GM19463 (cell line): Measurements from ENCODE around the gene DOCK8.

Experiments
- ATAC-seq: cut with Tn5 transposase; IDR thresholded peaks from one replicate; pipeline ENCODE4 v1.9.1; 2021; ENCODE audit warnings: mild to moderate bottlenecking, moderate library complexity; ENCODE audit not compliant: unreplicated experiment

Gene DOCK8

DNA sequence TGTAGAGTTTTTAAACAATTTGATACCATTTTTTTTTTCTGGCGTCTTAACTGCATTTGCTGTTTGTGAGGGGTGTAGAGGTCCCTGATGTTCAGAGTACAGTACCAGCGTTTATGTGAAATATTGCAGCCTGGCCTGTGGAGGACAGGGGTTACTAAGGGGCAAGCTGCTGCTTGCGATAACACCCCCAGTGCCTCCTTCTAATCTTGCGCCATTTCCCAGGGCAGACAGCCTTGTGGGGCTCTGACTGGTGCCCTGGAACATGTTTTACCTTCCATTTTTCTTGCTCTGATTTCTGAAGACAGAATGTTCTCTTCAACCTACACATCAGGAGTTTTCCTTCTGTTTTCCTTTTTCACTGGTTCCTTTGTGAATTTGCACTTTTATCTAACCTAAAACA is 142.9 kb downstream of the DOCK8 start:
- no peak for ATAC-seq

DNA sequence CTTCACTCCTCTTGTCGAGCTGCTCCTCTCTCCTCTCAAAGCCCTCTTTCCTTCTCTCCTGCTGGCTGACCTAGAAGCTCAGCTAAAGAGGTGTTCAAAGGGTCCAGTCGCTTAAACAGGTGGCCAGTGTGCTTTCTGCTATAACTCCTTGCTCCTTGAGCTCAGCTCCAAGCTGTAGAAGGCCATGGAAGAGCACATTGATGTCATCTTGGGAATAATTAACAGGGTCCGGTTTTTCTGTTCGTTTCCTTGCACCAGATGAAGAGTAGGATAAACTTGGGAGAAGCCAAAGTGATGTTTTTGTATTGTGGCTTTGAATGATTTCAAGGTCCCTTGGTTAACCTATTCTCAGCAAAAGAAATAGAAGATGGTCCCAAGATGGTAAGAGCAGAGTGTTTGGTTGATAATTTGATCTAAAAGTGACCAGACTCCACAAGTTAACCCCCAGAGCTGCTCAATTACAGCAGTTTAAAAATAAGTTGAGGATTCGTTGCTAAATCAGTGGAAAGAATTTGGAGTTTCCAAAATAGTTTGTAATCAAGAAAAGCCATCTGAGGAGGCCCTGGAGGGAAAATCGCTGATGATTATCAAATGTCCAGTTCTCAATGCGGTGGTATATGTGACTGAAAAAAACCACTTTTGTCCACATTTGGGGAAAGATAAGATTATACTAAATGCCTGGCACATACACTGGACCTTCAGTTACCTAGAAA is 148.1 kb downstream of the DOCK8 start:
- ATAC-seq, result no peak

DNA sequence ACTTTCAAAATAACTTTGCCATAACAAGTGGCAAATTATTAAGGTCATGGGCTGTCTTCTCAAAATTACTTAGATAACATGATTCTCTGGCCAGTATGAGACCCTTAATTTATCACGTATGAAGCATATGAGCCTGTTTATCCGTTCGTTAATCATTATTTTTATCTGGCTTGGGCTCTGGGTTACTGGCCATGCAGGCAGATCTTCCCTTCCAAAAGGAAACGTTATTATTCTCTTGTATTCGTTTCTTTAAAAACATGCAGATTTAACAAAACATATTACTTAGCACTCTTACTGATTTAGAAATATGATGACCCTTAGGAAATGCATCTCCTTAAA is 148.6 kb downstream of the DOCK8 start:
- no peak for ATAC-seq

DNA sequence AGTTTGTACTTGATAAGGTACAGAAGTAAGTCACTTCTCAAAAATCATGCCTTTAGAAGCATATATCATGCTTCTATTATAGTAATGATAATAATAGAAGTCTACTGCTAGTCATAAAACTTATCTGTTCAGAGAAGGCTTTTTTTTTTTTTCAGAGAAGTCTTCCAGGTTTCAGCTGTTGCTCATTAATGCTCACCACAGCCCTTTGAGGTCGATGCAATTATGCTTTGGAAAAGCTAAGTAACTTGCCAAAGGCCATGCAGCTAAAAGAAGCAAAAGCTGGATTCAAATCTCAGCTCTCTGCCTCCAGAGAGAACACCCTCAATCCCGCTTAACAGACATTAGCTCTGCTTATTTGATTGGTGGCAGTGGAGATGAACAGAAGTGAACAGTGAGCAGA is 150.8 kb downstream of the DOCK8 start:
- no peak for ATAC-seq

DNA sequence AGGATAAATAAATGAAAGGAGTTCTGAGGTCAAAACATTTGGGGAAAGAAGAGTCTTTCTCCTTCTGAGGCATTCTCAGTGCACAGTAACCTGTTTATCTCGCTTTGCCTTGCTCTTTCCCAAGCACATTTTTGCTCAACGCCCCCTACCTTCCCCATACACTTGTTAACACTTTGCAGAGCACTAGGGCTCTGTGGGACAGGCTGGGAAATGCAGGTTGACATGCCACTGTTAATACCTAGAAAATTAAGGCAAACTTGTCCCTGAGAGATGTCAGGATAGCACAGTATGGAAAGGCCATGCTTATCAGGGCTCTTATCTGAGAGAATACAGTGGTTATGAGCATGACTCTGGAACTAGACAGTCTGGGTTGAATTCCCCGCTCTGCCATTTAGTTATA is 152.0 kb downstream of the DOCK8 start:
- ATAC-seq, result no peak

DNA sequence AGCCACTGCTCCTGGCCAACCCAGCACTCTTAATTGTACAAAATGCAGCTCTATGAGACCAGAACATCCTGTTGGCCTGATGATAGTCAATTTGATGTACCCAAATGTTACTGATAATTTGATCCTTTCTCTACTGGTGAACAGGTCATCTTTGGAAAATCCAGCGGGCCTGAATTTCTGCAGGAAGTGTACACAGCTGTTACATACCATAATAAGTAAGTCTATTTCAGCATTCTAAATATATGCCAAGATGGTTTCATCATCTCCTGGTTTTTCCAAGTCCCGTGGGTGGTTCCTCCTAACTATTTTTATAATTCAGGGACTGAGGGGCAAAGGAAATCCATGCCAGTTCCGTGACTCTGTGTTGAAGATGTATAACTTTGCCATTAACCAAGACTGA is 155.4 kb downstream of the DOCK8 start:
- ATAC-seq, result no peak

DNA sequence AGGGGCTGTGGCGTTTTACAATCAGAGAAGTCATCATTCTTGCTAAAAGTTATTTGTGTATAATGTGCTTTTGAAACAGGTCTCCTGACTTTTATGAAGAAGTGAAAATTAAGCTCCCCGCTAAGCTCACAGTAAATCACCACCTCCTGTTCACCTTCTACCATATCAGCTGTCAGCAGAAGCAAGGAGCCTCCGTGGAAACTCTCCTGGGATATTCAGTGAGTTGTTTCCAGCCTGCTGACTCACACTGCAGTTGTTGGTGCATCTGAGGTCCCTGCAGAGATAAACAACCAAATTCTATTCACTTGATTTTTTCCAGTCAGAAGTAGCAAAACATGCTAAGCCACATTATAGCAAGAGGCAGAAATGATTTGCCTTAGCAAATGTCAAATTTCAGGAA is 156.7 kb downstream of the DOCK8 start:
- no peak for ATAC-seq

DNA sequence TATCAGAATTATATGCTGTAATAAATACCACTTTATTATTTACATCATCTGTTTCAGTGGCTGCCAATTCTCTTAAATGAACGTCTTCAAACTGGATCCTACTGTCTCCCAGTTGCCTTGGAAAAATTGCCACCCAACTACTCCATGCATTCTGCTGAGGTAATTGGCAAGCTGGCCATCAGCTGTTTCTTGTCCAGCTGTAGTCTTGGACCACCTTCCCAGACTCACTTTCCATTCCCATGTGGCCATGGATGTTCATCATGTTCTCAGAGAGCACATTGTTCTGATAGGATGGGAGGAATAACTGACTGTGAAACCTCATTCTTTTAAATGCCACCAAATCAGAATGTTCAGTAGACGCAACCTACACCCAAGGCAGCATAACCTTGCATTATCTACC is 157.5 kb downstream of the DOCK8 start:
- no peak for ATAC-seq

DNA sequence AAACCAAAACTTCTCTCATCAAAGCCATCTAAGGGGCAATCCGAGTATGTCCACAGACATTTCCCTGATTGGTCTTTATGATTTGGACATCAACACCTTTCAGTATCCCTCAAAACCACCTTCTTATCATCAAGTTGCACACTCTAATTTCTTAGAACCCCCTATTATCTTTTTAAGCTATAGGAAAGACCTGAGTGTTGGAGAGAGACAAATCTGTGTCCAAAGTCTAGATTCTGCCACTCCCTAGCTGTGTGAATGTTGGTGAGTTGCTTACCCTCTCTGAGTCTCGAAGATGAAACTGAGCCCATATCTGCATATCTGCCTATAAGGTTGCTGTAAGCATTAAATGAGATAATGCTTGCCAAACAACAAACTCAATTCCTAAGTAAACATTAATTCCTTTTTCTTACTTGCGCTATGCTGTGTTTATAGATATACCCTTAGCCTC is 159.1 kb downstream of the DOCK8 start:
- ATAC-seq, result no peak

DNA sequence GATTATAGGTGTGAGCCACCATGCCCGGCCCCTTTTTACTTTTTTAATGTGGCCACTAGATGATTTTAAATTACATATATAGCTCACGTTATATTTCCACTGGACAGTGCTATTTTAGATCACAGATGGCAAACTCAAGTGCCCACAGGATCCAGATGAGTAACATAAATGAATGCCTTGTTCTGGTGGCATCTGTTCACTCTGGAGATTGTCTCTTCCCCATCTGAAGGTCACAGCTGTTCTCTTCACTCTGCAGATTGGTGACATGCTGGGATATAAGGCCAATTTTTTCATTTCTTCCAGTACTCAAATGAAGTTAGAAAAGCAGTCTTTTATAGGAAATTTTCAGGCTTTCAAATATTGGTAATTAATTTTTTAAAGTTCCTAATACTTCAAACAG is 160.1 kb downstream of the DOCK8 start:
- no peak for ATAC-seq

DNA sequence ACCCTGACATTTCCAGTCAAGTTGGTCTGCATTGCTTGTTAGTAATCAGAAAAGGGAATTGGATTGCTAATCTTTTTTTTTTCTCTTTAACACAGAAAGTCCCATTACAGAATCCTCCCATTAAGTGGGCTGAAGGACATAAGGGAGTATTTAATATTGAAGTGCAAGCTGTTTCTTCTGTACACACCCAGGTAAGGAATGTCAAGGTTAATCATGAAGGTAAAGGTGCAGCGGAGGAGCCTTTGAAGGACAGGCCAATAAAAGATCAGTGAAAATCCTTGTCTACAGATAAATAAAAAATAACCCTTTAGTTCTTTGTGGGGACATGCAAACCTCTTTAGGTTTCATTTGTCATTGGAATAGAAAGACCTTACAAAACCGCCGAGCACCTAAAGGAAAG is 161.4 kb downstream of the DOCK8 start:
- no peak for ATAC-seq

DNA sequence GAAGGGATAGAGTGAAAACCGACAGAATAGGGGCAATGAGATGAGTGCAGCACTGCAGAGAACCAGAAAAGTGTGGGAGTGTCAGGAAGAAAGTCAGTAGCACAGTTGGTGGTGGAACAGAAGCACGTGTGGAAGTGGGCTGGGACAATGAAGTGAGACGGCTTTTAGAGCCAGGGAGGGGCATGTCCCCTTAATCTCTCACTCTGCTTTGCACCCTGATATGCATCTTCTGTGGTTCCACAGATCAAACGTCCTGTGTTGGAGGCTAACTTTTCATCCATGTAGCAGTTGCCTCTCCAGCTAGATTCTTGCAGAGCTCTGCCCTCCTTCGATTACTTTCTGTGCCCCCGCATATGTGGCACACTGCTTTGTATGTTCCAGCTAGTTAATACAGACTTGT is 163.6 kb downstream of the DOCK8 start:
- no peak for ATAC-seq

DNA sequence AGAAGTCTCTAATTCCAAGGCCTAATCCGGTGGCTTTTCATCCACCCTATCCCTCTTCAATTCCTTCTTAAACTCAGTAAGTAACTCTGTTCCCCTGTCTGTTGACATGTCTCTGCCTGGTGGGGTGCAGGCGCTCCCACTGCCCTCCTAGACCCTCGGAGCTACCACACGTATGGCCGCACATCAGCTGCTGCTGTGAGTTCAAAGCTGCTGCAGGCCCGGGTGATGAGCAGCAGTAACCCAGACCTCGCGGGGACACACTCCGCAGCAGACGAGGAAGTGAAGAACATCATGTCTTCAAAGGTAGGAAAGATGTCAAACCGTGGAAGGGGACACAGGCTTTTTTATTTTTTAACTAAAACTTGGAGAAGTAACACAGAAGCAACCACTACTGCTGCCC is 167.7 kb downstream of the DOCK8 start:
- ATAC-seq, result no peak

DNA sequence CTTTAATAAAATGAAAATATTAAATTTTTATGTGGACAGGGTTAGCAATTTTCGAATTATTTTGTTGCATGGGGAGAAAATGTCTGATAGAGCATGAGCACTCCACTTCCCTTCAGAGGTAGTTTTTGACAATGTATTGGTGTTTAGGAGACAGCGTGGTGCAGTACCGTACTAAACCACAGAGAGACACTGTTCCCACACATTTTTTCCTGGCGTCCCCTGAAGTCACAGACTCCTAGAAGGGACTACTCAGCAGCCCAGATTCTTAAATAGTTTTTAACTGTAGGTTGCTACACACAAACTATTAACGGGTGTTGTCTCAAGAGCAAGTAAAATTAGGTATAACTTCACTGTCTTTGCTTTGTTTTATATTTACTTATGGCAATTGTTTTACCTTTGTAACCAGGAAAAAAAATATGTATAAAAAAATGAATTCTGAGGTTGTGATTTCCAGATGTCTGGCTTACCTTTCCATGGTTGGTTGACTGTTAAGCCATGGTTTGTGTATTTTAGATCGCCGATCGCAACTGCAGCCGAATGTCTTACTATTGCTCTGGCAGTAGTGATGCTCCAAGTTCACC is 171.2 kb downstream of the DOCK8 start:
- ATAC-seq, result no peak

DNA sequence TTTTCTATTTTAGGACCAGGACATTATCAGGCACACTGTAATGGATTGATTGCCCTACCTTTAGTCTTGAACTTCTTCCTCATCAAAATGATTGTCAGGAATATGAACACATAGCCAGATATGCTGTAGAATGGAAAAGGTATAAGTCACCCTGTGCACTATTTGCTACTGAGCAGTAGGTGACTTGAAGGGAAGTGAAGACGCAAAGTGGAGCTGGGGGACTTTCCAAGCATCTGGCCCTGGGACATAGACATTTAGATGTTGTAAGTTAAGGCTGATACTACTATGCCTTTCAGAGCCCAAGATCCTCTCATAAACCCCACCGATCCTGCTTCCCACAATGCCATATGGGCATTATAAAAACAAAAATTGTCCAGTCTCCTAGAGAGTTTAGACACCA is 174.5 kb downstream of the DOCK8 start:
- no peak for ATAC-seq

DNA sequence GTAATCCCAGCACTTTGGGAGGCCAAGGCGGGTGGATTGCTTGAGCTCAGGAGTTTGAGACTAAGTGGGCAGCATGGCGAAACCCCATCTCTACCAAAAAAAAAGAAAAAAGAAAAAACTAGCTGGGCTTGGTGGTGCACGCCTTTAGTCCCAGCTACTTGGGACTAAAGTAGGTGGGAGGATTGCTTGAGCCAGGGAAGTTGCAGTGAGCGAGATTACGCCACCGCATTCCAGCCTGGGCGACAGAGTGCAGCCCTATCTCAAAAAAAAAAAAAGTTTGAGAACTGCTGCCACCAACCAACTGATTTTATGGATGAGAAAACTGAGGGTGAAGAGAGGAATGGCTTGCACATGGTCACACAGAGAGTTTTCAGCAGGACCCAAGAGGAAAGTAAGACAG is 175.1 kb downstream of the DOCK8 start:
- no peak for ATAC-seq

DNA sequence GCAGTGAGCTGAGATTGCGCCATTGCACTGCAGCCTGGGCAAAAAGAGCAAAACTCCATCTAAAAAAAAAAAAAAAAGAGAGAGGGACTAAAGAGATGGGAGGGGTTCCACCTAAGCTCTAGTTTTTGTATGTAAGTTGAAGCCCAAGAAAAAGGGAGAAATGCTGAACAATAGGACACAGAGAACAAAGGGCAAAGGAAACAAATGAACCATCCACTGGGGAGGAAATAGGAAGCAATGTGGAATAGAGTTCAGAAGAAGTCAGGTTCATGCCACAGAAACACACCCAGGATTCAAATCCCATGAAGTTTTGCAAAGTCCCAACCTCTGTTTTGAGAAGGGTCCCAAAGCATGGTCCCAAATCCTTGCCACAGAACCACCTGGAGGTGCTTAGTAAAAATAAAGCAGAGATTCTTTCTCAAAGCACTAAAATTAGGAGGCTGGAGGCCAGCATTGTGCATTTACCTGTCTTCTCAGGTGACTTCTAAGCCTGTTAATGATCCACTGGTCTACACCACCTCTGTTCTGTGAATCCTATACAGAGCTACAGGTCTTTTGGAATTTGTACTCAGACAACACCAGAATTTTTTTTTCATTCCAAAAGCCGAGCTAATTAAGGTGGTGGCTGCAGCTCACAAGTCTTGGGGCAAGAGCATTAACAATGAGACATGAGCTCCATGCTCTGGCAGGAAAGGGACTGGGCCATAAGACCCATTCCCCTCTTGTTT is 177.6 kb downstream of the DOCK8 start:
- no peak for ATAC-seq

DNA sequence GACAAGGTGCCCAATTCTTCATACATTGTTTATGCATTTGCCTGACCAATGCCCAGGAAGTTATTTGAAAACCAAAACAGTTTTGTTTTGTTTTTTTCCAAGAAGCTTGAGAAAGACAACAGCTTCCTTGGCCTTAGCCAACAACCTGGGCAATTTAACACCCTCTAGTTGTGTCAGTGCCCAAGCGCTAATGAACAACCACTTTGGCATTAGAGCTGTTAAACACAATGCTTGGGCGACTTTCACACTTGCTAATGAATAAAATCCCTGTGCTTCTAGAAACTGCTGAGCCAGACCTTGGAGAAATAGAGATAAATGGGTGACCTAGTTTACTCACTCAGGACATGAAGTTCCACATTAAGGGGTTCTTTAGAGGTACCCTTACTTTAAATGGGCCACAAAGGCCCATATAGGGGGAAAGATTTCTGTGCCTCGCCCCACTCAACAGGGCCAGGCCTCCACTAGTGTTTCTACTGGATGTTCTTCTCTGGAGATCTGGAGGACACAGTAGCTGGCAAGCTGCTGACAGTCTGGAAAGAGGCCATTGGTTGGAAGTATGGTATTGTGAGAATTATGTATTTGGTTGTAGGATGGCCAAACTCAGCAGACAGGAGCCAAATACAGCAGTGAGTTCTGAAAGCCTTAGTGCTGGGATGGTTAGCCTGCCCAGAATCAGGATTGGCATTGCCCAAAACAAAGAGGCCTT is 179.8 kb downstream of the DOCK8 start:
- no peak for ATAC-seq

DNA sequence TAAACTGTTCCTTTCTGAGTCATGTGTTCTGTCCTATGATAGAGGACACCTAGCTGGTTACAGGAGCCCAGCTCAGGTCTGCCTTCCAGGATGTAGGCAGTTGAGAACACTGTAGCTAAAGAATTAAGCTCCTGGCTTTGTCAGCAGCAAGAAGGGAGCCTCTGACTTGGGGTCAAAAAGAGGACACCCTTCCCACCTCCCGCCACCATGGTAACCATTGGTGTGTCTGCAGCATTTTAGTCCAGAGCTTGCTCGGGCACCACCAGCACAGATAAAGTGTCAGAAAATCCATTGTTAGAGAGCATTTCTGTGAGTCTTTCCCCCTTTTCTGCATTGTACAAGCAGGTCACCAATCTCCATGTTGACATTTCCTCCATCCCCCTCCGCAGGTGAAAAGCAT is 181.7 kb downstream of the DOCK8 start:
- no peak for ATAC-seq

DNA sequence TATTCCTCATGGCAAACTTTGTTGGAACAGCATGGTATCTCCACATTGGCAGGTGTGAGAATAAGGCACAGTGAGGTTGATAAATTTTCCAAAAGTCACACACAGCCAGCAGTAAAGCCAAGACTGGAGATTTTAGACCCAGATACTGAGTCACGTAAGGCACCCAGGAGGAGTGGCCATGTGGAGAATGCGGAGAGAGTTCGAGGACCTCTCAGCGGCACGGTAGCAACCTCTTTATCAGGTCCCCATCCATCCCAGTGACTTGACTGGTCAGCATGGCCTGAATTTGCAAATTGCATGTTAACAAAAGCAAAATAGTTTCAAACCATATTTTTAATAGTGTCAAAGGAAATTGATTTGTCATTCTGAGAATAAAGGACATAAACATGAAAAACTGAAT is 183.4 kb downstream of the DOCK8 start:
- no peak for ATAC-seq

DNA sequence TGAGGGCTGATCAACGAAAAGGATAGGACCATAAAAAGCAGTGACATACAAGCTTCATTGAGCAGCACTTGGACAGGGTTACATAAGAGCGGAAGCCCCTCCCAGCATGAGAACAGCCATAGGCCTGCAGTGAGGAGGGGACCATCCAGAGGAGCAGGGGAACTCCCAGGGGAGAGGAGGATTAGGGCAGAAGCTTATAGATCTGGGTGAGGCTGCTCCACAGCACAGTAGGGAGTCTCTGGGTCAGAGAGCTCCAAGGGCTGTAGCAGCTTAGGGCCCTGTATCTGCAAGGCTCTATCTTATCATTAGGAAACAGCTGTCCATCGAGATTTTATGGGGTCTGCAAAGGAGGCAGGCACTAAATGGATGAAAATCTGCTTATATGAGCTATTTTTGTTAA is 186.6 kb downstream of the DOCK8 start:
- no peak for ATAC-seq

DNA sequence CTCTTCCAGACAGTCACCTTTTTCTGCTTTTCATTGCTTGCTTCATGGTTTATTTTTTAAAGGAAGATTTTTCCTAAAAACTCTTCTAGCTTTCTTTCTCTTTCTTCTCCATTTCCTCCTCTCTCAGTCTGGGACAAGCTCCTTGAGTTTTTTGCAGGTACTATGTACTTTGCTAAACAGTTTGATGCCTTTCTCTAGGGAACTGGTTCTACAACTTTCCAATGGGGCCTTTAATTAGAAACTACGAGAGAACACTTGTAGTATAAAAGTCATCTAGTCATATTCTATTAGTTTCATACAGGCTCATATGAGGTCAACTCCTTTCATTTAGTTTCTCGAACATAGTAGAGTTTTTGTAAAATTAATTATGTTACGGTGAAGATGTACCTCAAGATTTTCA is 189.6 kb downstream of the DOCK8 start:
- no peak for ATAC-seq
